Activated CD4-positive, alpha-beta T cell treated with anti-CD3 and anti-CD28 coated beads, Interleukin-2, amount 50 U/mL, for 16 hours (primary cell): ENCODE measurements around the gene MOB3C.
"Not testable (repeated sequence)": the region's sequence is repeated elsewhere in the genome, so short reads cannot be mapped to it uniquely, and the experiment has no call there.

ENCODE experiments used
- DNase-seq: peaks from one replicate; pipeline ENCODE4 v3.0.0-alpha.2; 2020

Gene MOB3C

DNA sequence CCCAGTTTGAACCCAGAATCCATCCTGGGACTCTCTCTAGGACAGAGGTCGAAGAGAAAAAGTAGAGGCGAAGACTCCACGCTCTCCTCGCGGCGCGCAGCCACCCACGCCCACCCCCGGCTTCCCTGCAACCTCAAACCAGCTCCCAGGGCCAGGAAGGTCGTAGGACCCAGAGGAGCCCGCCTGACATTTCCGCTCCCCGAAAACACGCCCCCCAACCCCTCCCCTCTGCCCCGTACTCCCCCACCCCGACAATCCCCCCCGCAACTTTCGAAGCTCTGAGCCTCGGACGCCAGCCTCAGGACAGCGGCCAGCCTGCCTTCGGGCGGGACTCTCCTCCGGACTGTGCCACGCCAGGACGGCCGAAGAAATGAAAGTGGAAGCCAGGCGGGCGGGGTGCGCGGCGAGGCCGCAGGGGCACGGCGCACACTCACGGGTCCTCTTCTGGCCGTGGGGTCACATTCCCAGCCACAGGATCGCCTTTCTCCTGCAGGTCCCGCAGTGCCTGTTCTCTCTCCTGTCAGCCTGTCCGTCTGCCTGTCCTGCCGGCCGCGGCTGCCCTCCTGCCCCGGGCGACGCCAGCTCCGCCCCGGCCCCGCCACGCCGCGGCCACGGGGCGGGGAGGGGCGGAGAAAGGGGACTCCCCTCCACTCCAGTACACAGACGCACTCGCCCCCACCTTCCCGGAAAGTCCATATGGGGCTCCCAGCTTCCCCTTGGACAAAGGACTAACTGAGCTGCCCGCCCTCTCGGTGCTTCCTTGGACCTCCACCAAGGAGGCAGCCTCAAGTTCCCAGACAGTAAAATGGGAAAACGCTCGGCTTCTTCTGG is at the start of gene MOB3C:
MOB3C (minus strand) TSS at position 535 of the 831 bp plus-strand sequence. CDS start 3,490 bp downstream, outside the sequence.
- peak; percentile 54 for DNase-seq

DNA sequence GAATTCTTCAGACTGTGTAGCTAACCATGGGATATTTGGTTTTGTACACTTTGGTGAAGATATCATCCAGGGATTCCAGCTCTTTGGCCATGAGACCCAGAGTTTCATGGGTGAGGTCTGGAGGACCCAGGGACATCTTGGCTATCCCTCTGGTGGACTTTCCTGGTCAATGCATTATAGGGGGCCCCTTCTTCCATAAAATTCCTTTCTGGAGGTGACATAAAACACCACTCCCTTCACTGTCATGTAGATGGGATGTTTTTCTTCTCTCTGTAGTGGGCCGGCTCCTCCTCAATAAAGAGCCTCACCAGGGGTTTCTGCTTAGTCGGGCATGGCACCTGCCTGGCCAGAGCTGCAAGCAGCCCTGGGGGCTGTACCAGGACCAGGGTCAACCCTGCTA is 49.4 kb upstream of the MOB3C start:
- no peak for DNase-seq

DNA sequence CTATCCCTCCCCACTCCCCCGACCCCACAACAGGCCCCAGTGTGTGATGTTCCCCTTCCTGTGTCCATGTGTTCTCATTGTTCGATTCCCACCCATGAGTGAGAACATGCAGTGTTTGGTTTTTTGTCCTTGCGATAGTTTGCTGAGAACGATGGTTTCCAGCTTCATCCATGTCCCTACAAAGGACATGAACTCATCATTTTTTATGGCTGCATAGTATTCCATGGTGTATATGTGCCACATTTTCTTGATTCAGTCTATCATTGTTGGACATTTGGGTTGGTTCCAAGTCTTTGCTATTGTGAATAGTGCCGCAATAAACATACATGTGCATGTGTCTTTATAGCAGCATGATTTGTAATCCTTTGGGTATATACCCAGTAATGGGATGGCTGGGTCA is 46.3 kb upstream of the MOB3C start:
- not testable (repeated sequence) for DNase-seq

DNA sequence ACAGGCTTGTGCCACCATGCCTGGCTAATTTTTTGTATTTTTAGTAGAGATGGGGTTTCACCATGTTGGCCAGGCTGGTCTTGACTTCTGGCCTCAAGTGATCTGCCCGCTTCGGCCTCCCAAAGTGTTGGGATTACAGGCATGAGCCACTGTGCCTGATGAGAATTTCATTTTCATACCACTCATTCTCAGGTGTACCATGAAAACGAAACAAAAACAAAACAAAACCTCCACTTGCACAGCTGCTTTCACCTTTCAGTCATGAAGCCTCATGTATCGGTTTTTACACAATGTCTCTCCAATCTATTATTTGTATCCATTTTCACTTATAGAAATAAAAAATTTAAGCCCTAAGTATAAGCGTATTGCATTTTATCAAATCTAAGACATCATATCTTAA is 43.5 kb upstream of the MOB3C start:
- DNase-seq: not testable (repeated sequence)

DNA sequence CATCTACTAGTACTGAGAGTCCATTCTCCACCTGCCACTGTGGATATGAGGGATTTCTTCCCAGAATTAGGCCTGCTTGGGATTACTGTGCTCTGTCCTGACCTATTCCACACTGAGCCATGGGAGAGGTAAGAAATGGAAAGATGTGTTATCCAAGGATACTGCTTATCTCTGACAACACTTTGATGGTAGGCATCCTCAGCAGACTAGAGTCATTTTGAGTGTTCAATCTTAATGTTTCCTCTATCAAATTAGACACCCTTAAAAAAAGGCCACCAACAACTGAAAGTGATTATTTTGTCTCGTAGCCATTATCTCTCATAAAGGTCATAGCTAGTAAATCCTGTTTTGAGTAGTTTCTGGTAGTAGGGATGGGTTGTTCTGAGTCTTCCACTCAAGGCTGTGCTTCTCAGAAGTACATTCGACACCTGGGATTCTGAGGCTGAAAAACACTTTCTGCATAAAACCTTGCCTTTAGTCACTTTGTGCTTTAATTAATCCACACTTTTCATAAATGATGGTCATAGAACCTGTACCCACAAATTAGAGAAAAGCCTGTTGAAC is 42.8 kb upstream of the MOB3C start:
- peak; percentile 24 for DNase-seq

DNA sequence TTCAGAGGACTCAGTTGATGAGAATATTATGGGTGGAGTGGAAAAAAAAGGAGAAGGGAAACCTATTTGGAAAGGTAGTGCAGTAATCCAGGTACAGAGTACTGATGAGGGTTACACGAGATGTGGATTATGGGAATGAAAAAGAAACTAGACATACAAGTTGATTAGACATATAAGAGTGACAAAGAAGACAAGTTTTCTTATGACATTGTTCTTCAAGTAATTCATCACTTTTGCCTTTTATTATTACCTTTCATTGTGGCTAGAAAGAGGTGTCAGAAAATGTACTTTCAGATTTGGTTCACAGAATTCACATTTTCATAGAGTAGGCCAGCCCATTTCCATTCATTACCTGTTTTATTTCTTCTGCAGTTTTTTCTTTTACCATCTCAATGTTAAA is 41.2 kb upstream of the MOB3C start:
- no peak for DNase-seq

DNA sequence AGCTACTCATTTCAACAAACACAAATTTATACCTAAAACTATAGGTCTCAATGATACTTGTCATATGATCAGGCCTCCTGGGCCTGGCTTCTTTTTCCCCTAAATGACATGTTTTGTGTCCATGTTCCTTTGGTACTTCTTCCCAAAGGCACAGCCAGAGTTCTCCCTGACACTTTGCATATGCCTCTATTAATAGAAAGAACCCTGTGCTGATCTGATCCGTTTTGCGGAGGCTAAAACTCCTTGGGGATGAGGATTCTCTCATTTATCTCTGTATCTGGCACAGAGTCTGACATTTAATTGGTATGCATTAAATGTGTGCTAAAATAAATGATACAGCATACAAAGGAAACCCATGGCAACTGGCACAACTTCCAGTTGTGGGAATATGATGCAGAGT is 40.0 kb upstream of the MOB3C start:
- no peak for DNase-seq

DNA sequence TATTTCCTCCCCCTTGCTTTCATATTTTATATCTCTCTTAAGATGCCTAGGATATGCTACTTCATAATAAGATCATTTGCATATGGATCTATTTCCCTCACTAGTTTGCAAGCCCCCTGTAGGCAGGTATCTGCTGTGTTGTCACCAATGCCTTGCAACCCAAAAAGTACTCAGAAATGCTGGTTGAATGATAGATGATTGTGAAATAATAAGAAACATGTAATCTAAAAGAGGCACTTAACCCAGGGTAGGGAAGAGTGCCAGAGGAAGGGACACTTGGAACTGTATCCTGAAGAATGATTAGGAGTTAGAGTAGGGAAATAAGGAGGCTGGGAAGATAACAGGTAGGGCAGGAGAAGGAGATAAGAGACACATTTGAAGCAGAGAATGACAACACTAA is 39.2 kb upstream of the MOB3C start:
- DNase-seq: no peak

DNA sequence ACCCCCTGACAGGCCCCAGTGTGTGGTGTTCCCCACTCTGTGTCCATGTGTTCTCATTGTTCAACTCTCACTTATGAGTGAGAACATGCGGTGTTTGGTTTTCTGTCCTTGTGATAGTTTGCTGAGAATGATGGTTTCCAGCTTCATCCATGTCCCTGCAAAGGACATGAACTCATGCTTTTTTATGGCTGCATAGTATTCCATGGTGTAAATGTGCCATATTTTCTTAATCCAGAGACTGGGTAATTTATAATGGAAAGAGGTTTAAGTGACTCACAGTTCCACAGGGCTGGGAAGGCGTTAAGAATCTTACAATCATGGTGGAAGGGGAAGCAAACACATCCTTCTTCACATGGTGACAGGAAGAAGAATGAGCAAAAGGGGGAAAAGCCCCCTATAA is 38.1 kb upstream of the MOB3C start:
- not testable (repeated sequence) for DNase-seq

DNA sequence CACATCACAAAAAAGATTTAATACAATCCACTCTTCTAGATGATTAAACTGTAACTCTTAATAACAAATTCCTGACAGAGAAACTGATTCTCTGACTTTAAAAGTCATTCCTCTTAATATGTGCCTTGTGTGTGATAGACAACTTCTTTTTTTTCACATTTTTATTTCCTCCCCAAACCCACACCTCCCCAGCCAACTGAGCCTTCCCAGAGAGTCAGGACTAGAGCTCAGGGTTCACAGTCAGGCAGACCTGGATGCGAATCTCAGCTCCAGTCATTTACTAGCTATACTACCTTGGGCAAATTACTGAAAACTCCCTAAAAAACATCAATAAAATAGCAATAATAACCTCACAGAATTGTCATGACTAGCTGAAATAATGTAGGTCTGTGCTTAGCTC is 37.4 kb upstream of the MOB3C start:
- no peak for DNase-seq

DNA sequence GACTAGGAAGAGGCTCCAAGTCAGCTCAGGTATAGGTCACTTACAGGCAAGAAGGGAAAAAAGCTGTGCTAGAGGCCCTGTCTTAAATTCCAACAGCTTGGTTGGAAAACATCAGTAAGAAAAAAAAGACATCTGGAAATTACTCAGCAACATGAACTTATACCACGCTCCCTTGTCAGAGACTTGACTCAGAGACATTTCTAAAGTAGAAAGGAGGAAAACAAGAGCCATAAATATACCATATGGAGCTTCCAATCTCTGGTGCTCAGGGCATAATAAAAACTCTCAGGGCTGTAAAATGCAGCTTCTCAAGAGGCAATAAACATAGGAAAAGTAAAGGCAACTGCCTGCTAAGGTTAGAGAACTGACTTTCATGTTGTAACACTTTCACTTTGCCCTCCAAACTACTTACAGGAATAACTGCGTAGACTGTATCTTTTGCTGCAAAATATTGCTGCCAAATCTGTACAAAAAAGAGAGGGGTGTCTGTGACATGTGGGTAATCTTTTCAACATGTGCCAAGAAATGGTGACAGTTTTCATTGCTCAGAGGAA is 36.9 kb upstream of the MOB3C start:
- DNase-seq: no peak

DNA sequence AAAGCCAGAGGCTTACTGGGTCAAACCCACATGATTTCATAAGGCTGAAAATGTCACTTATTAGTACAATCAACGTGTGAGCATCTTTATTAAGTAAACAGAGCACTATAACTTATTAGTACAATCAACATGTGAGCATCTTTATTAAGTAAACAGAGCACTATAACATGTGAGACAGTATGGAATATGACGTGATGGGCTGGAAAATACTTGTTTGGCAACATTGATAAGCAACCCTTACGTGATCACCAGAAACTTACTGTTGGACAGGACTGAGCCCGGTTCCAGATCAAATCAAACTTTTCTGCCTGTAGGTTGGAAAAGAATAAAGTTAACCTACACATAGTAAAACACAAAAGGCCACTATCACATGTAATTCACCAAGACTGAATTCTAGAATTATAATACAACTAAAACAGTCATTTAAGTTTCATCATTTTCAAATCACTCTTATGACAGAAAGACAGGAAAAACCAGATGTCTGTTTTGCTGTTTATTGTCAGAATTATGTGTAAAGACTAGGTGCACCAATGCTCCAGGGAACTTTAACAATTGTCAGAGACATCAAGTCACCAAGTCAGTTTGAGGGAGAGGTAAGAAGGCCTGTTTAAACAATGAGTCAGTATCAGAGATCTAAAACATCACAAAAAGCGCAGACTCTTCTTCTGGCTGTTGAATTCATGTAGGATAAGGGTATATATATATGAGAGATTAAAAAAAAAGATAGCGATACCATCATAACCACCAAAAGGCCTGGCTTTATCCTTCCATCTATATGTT is 35.9 kb upstream of the MOB3C start:
- no peak for DNase-seq

DNA sequence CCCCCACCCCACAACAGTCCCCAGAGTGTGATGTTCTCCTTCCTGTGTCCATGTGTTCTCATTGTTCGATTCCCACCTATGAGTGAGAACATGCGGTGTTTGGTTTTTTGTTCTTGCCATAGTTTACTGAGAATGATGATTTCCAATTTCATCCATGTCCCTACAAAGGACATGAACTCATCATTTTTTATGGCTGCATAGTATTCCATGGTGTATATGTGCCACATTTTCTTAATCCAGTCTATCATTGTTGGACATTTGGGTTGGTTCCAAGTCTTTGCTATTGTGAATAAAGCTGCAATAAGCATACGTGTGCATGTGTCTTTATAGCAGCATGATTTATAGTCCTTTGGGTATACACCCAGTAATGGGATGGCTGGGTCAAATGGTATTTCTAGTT is 34.5 kb upstream of the MOB3C start:
- DNase-seq: not testable (repeated sequence)

DNA sequence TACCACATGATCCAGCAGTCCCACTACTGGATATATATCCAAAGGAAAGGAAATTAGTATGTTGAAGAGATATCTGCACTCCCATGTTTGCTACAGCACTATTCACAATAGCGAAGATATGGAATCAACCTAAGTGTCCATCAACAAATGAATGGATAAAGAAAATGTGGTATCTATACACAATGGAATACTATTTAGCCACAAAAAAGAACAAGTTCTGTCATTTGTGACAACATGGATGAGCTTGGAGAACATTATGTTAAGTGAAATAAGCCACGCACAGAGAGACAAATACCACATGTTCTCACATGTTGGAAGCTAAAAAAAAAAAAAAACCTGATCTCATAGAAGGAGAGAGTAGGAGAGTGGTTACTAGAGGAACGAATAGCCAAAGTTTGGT is 33.9 kb upstream of the MOB3C start:
- DNase-seq: no peak

DNA sequence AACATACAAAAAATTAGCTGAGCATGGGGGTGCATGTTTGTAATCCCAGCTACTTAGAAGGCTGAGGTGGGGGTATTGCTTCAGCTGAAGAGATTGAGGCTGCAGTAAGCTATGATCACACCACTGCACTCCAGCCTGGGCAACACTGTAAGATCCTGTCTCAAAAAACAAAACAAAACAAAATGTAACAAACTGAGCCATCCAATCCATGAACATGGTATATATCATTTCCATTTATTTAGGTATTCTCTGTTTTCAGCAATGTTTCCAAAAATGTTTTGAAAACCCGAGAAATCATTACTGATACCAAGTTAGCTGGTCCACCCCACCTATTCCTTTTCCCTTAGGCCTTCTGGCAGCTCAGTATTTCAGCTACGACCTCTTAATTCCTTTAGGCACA is 33.2 kb upstream of the MOB3C start:
- no peak for DNase-seq

DNA sequence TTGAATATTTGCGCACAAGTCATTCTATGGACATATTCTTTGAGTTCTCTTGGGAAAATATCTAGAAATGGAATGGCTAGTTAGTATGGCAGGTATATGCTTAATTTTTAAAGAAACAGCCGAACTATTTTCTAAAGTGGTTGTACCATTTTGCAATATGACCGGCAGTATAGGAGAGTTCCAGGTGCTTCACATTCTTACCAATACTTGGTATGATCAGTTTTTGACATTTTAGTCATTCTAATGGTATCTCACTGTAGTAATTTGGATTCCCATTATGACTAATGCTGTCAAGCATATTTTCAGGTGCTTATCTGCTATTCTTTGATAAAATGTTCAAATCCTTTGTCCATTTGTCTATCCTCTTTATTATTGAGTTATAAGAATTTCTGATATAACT is 31.0 kb upstream of the MOB3C start:
- no peak for DNase-seq

DNA sequence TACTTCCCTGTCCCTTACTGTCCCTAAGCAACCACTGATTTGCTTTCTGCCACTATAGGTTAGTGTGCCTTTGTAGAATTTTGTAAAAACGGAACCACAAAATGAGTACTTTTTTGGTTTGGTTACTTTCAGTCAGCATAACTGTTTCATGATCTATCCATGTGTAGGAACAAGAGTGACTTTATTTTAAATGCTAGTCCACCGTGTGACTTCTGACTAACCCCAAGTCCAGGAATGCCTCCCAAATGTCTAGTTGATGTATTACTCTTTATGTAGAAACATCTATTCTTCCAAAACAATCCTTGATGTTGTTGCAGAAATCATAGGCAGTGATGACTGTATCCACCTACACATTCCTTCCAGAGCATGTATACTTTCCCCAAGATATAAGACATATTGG is 30.2 kb upstream of the MOB3C start:
- no peak for DNase-seq

DNA sequence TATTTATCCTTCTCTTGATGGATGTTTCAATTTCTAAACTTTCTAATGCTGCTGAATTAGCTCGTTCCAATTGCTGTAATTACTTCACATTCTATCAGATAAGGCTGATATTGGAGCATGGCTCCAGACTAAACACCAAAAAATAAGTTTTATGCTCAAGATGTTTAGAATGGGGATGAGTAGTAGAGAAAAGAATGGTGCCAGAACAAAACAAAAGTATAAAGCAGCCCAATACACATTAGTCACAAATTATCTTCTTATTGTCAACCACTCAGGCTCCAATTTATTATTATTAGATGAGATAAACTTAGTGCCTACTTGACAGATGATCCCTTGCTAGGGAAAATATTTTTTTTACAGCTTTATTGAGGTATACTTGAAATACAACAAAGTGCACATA is 29.7 kb upstream of the MOB3C start:
- no peak for DNase-seq

DNA sequence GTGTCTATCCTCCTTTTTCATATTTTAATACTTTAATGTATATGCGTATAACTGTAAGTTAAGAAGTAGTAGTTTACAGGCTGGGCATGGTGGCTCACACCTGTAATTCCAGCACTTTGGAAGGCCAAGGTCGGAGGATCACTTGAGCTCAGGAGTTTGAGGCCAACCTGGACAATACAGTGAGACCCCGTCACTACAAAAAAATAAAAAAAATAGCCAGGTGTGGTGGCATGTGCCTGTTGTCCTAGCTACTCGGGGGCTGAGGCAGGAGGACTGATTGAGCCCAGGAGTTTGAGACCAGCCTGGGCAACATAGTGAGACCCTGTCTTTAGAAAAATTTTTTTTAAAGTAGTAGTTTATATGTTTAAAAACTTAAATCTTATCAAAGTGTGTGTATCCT is 29.2 kb upstream of the MOB3C start:
- no peak for DNase-seq

DNA sequence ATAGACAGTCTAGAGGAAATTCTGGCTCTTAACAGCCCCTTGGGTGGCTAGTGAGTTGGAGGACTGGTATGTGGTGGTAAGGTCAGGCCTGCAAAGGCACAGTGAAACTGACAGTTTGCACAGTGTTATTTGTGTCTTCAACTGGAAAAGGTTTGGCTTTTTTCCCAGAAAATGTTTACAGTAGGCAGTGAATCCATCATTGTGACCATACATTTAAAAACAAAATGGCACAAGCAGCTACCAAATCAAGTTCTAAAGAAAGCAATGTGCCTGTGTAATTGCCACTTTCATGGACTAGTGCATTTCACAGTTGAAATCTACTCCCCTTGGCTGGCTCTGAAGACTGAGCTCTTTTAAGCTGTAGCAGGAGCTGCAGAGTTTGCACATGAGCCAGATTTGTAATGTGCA is 26.8 kb upstream of the MOB3C start:
- no peak for DNase-seq

DNA sequence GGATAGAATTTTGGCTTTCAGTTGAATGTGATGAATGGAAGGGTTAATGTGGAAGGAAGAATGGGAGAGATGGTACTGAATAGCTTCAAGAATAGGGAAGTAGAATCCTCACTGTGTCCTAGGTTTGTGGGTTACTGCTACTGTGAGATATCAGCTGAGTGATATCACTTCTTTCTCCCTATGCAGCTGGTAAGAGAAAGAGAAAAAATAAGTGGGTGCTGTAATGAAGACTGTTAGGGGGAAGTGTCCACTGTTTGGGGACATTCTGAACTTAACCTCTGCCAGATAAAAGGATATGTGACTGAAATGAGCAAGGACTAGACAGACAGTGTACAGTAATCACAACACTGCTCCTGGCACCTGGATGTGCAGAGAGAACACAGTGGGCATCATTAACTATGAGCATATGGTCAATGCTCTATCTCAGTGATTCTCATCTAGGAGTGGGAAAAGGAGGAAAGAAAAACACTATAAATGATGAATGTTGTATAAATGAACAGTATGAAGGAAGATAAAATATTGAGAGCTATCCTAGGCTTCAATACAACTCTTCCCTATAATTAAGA is 25.6 kb upstream of the MOB3C start:
- DNase-seq: no peak

DNA sequence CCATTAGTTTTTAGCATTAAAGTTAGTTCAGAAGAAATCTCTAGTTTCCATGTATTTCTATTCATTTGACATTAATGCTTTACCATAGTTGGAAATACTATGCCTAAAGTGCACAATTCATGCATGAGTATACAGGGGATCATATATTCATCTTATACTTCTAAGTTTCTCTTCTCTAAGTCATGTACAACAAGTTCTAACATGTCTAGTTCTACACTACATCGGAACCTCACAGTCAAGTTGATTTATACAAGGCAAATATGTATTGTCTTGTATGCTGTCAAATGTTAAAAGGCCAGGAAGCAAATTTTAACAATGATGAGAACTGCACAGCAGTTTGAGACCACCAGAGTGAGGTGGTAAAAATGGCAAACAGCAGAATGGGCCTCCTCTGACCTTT is 22.9 kb upstream of the MOB3C start:
- no peak for DNase-seq

DNA sequence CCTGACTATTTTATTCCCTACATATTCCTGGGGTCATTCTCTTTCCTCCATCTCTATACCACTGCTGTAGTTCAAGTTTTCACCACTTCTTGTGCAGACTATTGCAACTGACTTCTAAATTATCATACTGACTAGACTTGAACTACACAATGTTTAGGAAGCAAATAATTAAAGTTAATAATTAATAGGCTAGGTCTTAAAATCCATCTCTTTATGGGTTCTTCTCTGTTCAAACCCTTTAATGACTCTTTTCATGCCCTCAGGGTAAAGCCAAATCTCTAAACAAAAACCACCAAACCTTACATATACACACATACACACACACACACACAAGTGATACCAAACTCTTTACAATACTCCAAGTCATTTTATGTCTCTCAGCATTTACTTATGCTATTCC is 22.3 kb upstream of the MOB3C start:
- no peak for DNase-seq
